GM12892 (cell line): Measurements from ENCODE around the gene INHBC.
"Not testable (repeated sequence)": the region's sequence is repeated elsewhere in the genome, so short reads cannot be mapped to it uniquely, and the experiment has no call there.

Experiments used
- POLR2A ChIP-seq: IDR thresholded peaks from 2 replicates; pipeline ENCODE4 v1.6.1; 2011; ENCODE audit warnings: low read depth, low read length, control low read depth
- POLR2AphosphoS5 ChIP-seq: IDR thresholded peaks from 2 replicates; pipeline ENCODE4 v1.6.1; 2011; ENCODE audit warnings: low read depth, low read length, control low read depth
- TAF1 ChIP-seq: IDR thresholded peaks from 2 replicates; pipeline ENCODE4 v1.6.1; 2011; ENCODE audit warnings: low read depth, mild to moderate bottlenecking, control low read depth, low read length, borderline replicate concordance

DNA sequence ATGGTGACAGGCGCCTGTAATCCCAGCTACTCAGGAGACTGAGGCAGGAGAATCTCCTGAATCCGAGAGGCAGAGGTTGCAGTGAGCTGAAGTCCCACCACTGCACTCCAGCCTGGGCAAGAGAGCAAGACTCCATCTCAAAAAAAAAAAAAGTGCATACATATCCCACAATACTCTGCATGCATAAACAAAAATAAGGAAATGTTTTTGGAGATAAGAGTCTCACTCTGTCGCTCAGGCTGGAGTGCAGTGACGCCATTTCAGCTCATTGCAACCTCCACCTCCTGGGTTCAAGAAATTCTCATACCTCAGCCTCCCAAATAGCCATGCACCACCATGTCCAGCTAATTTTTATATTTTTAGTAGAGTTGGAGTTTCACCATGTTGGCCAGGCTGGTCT is 32.4 kb upstream of the INHBC start:
- not testable (repeated sequence) for TF ChIP-seq POLR2AphosphoS5, POLR2A, TAF1
